Bronchial epithelial cell (primary cell): ENCODE results near the gene PLEKHG1. TPM values are rescaled to one million over a fixed set of nuclear protein-coding genes. Genes with fewer than 3 reads are reported as not detected.

Experiments
- DNase-seq: peaks from one replicate; pipeline ENCODE4 v3.0.0-alpha.2; 2010; ENCODE audit warnings: low read depth
- FAIRE-seq: peaks from 2 replicates; lab custom pipeline; 2011; peaks lifted over from hg19 to GRCh38; lab: Jason Lieb, UNC
- H3K27me3 ChIP-seq: 2 replicates; pipeline ENCODE4 v1.5.1; 2011; ENCODE audit warnings: low read length; ENCODE audit not compliant: control insufficient read depth, insufficient read depth
- H3K36me3 ChIP-seq: 2 replicates; pipeline ENCODE4 v1.5.1; 2011; ENCODE audit warnings: low read length; ENCODE audit not compliant: control insufficient read depth, insufficient read depth
- H3K4me3 ChIP-seq: 2 replicates; pipeline ENCODE4 v1.5.1; 2011; ENCODE audit warnings: mild to moderate bottlenecking, low read depth, low read length, control low read depth
- CTCF ChIP-seq: IDR thresholded peaks from 2 replicates; pipeline ENCODE4 v1.5.1; 2011; ENCODE audit warnings: mild to moderate bottlenecking, moderate library complexity, low read length, control low read depth, inconsistent platforms; ENCODE audit not compliant: insufficient read depth, severe bottlenecking
- total RNA-seq: library from RNA; depleted of rRNA; stranded (reverse); fragments of >200 nt; gene quantifications from 2 replicates; pipeline ENCODE4 v1.2.1, GENCODE V29; 2014

PLEKHG1 gene
- total RNA-seq, 1 donor from 2014 or later = 10.5 TPM

GRCh38 chr6:150639823-150640331 lies 40.2 kb downstream of the PLEKHG1 start:
- FAIRE-seq (no peak), DNase-seq (no peak)
- Histone ChIP-seq H3K27me3 (no peaks in the 10 kb centered on the region), H3K4me3 (no peak overlapping the region), H3K36me3 (no peaks in the 10 kb centered on the region)
- TF ChIP-seq CTCF = no peak

GRCh38 chr6:150640556-150641209 lies 41.0 kb downstream of the PLEKHG1 start:
- FAIRE-seq (no peak), DNase-seq (no peak)
- no peaks in the 10 kb centered on the region for H3K27me3 ChIP-seq
- no peak overlapping the region for H3K4me3 ChIP-seq
- TF ChIP-seq CTCF = no peak
- H3K36me3 ChIP-seq = no peaks in the 10 kb centered on the region

GRCh38 chr6:150641398-150642139 lies 41.9 kb downstream of the PLEKHG1 start:
- TF ChIP-seq CTCF = no peak
- FAIRE-seq = no peak
- H3K4me3 ChIP-seq = no peak overlapping the region

DNA sequence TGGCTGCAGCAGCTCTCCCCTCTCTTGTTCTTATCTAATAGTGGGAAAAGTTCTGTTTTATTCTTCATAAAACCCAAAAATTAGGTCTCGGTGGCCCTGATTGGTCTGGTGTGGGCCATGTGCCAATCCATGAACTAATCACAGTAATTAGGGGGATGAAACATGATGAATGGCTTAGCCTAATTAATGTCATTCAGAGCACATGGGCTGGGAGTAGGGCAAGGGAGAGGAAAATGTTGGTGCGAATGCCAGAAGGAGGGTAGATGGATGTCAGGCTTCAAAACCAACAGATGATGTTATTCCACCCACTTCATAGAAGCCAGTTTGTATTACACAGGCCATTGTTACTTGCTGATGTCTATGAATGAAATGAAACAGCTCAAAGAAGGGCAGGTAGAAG lies 46.5 kb downstream of the PLEKHG1 start:
- no peak for DNase-seq
- no peaks in the 10 kb centered on the region for H3K27me3 ChIP-seq
- H3K4me3 ChIP-seq = no peak overlapping the region
- FAIRE-seq = no peak
- no peaks in the 10 kb centered on the region for H3K36me3 ChIP-seq
- no peak for TF ChIP-seq CTCF

More at GRCh38 chr6:150641398-150642139, 41.9 kb downstream of the PLEKHG1 start:
- no peaks in the 10 kb centered on the region for H3K36me3 ChIP-seq
- no peaks in the 10 kb centered on the region for H3K27me3 ChIP-seq
- no peak for DNase-seq

DNA sequence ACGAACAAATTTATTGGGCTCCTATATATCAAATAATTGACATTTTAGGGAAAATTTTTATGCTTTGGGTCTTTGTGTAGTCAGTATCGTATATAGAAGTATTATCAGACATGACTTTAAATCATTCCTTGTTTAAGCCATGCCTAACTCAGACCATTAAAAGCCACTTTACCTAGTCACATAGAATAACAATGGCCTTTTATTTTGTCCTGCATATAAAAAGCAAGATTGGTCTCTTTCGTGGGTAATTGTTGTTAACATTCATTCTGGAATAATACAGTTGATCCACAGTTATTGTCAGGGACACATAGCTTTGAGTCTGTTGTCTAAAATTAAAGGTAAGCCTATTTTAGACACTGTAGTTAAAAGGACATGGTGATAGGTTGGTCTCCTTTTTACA lies 47.4 kb downstream of the PLEKHG1 start:
- TF ChIP-seq CTCF = no peak
- H3K27me3 ChIP-seq = no peaks in the 10 kb centered on the region
- H3K4me3 ChIP-seq = no peak overlapping the region
- H3K36me3 ChIP-seq = no peaks in the 10 kb centered on the region
- FAIRE-seq (no peak), DNase-seq (no peak)

Other genes with a start within 250 kb of the PLEKHG1 start
- not detected in 2 replicates for gene IYD, start 230.9 kb upstream of the PLEKHG1 start, total RNA-seq